Mucosa of stomach (tissue), 1 donor: Measurements from ENCODE around the gene MRPS17.

Experiments used
- H3K27me3 ChIP-seq: one replicate; pipeline ENCODE4 v1.7.0; 2013; ENCODE audit warnings: mild to moderate bottlenecking, low read length; ENCODE audit not compliant: control insufficient read depth, insufficient read depth
- H3K36me3 ChIP-seq: one replicate; pipeline ENCODE4 v1.7.0; 2013; ENCODE audit warnings: low read length; ENCODE audit not compliant: control insufficient read depth, insufficient read depth
- H3K4me1 ChIP-seq: one replicate; pipeline ENCODE4 v1.7.0; 2013; ENCODE audit warnings: mild to moderate bottlenecking, low read length; ENCODE audit not compliant: control insufficient read depth, insufficient read depth
- H3K4me3 ChIP-seq: one replicate; pipeline ENCODE4 v1.7.0; 2013; ENCODE audit warnings: low read length
- H3K9ac ChIP-seq: one replicate; pipeline ENCODE4 v1.7.0; 2013; ENCODE audit warnings: mild to moderate bottlenecking, low read length, moderate library complexity
- H3K9me3 ChIP-seq: one replicate; pipeline ENCODE4 v1.7.0; 2013; ENCODE audit warnings: mild to moderate bottlenecking, low read length, moderate library complexity; ENCODE audit not compliant: control insufficient read depth
- donor health status: Pancreatic carcinoma.

MRPS17 gene

DNA sequence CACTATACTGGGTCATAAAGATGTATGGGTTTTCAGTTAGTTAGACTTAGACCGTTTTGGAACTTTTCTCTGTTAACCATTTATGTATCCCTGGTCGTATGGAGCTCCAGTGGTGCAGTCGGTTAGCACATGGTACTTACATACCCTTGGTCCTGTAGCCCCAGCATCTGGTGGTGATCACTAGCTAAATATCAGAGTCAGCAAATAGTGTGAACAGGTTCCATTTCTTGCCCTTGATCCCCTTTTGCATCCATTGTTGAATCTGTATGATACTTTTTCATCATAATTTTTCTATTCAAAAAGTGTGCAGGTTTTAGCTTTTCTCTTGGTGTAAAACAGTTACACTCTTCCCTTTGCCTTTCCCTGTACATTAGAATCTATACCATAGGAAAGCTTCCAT lies 28.6 kb downstream of the MRPS17 start:
- Histone ChIP-seq H3K36me3 (peaks cover 11% of the 10 kb centered on the region), H3K4me1 (no peaks in the 10 kb centered on the region), H3K27me3 (no peaks in the 10 kb centered on the region), H3K9ac (no peak overlapping the region), H3K4me3 (no peak overlapping the region), H3K9me3 (no peaks in the 10 kb centered on the region)

GRCh38 chr7:55983537-55983936 lies 31.9 kb downstream of the MRPS17 start:
- Histone ChIP-seq H3K9me3 (no peaks in the 10 kb centered on the region), H3K4me1 (no peaks in the 10 kb centered on the region), H3K36me3 (peaks cover 7% of the 10 kb centered on the region), H3K4me3 (no peak overlapping the region), H3K9ac (no peak overlapping the region), H3K27me3 (no peaks in the 10 kb centered on the region)

DNA sequence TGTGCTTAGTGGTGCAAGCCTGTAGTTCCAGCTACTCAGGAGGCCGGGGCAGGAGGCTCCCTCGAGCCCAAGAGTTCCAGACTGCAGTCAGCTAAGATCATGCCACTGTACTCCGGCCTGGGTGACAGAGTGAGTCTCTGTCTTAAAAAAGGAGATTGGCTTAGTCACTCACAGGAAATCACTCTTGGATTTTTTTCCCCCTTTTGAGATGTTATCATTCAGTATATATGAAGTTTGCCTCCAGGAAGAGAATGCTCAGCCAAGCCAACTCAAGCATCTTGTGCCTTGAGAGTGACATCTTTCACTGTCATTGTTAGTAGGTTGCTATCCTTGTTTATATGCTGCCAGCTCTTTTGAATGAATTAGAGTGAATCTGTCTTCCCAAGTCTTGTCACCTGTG lies 40.7 kb downstream of the MRPS17 start:
- H3K4me3 ChIP-seq, result no peak overlapping the region
- H3K36me3 ChIP-seq, result no peaks in the 10 kb centered on the region
- H3K27me3 ChIP-seq, result no peaks in the 10 kb centered on the region
- H3K9me3 ChIP-seq, result no peaks in the 10 kb centered on the region
- no peak overlapping the region for H3K9ac ChIP-seq
- no peaks in the 10 kb centered on the region for H3K4me1 ChIP-seq

- no peaks in the 10 kb centered on the region for H3K27me3 ChIP-seq
- no peaks in the 10 kb centered on the region for H3K9me3 ChIP-seq
- no peak overlapping the region for H3K4me3 ChIP-seq
- no peaks in the 10 kb centered on the region for H3K36me3 ChIP-seq
- no peak overlapping the region for H3K9ac ChIP-seq
- H3K4me1 ChIP-seq, result no peaks in the 10 kb centered on the region
Observed at GRCh38 chr7:55996856-55997500, 45.3 kb downstream of the MRPS17 start.

DNA sequence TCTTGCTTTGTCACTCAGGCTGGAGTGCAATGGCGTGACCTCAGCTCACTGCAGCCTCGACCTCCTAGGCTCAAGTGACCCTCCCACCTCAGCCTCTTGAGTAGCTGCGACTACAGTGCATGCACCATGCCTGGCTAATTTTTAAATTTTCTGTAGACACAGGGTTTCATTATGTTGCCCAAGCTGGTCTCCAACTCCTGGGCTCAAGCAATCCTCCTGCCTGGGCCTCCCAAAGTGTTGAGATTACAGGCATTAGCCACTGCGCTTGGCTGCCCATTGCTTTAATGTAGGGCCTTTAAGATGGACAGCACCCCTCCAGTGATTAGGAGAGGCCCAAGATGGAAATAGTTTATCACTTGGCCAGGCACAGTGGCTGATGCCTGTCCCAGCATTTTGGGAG lies 52.1 kb downstream of the MRPS17 start:
- no peaks in the 10 kb centered on the region for H3K36me3 ChIP-seq
- H3K27me3 ChIP-seq, result no peaks in the 10 kb centered on the region
- H3K9ac ChIP-seq, result no peak overlapping the region
- H3K4me3 ChIP-seq, result no peak overlapping the region
- no peaks in the 10 kb centered on the region for H3K4me1 ChIP-seq
- H3K9me3 ChIP-seq, result no peaks in the 10 kb centered on the region
